Subcutaneous adipose tissue (tissue), 4 donors: ENCODE data around the gene STX5. TPM values are rescaled to one million over a fixed set of nuclear protein-coding genes. Genes with fewer than 3 reads are reported as not detected.

Experiments
- total RNA-seq, 4 donors: library from RNA; depleted of rRNA; stranded (reverse); fragments of >200 nt; gene quantifications; one replicate each; pipeline ENCODE4 v1.1.0, GENCODE V29; 2016
- TF ChIP-seq, protein P1 (sequence below): fragments of 450-650 bp; IDR thresholded peaks from one replicate; pipeline ENCODE4 v1.5.1; 2016; ENCODE audit warnings: low read depth, mild to moderate bottlenecking, control low read depth, antibody characterized with exemption, moderate library complexity

Gene STX5
- total RNA-seq, 4 donors from 2014 or later: 21.2 to 38.8 (median 29.9) TPM

DNA sequence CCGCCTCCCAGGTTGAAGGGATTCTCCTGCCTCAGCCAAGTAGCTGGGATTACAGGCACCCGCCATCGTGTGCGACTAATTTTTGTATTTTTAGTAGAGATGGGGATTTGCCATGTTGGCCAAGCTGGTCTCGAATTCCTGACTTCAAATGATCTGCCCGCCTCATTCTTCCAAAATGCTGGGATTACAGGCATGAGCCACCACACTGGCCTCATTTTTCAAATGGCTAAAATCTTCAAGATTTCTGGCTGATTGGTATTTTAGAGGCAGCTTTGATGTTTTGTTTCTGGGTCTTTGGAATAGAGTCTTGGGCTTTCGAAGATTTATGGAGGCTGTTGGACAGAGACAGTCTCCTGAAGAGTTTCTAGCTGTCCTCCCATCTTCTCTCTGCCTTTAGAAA lies 43.0 kb upstream of the STX5 start:
- TF ChIP-seq, protein P1, sequence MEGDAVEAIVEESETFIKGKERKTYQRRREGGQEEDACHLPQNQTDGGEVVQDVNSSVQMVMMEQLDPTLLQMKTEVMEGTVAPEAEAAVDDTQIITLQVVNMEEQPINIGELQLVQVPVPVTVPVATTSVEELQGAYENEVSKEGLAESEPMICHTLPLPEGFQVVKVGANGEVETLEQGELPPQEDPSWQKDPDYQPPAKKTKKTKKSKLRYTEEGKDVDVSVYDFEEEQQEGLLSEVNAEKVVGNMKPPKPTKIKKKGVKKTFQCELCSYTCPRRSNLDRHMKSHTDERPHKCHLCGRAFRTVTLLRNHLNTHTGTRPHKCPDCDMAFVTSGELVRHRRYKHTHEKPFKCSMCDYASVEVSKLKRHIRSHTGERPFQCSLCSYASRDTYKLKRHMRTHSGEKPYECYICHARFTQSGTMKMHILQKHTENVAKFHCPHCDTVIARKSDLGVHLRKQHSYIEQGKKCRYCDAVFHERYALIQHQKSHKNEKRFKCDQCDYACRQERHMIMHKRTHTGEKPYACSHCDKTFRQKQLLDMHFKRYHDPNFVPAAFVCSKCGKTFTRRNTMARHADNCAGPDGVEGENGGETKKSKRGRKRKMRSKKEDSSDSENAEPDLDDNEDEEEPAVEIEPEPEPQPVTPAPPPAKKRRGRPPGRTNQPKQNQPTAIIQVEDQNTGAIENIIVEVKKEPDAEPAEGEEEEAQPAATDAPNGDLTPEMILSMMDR: no peak

DNA sequence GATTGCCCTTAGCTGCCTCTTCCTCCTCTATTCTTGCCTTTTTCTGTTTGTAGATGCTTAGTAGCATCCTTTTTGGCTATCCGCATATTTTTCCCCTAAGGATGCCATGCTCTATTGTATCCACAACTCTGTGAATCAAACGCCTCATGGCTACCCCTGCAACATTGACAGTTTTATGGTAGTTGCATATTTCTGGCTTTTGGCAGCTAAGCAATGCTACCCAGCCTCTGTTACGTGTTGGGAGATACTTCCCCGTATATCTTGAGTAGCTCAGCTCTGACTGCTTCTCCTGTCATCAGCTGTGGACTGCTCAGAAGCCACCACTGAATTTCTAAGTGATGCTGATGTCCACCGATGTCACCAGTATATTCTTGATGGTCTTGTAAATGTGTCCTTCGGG lies 33.8 kb upstream of the STX5 start:
- TF ChIP-seq, protein P1: no peak

DNA sequence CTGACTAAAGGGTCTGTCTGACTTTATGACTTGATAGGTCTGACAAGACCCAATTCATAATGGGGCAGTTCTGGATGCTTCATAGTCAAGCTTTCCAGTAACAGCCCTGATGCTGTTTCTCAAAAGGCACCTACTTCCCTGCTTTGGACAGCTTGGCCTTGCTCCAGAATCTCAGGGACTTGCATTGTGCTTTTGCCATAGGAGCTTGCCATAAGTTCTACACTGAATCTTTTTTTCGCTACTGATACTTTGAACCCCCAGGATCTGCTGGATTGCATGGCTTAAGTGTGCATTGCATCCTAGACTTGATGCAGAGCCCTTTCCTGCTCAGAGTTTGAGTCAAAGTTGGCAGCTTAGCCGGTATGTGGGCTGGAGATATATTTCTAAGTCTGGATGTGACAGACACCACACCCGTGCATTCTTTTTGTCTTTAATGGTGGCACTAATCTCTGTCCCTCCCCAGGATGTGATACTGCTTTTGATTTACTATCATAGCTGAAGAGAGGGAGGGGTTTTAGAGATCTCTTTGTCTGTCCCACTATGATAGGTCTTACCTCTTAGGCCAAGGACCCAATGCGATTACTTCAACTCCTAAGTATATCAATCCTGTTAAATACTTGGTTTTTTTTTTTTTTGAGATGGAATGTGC lies 32.0 kb upstream of the STX5 start:
- TF ChIP-seq, protein P1: no peak

DNA sequence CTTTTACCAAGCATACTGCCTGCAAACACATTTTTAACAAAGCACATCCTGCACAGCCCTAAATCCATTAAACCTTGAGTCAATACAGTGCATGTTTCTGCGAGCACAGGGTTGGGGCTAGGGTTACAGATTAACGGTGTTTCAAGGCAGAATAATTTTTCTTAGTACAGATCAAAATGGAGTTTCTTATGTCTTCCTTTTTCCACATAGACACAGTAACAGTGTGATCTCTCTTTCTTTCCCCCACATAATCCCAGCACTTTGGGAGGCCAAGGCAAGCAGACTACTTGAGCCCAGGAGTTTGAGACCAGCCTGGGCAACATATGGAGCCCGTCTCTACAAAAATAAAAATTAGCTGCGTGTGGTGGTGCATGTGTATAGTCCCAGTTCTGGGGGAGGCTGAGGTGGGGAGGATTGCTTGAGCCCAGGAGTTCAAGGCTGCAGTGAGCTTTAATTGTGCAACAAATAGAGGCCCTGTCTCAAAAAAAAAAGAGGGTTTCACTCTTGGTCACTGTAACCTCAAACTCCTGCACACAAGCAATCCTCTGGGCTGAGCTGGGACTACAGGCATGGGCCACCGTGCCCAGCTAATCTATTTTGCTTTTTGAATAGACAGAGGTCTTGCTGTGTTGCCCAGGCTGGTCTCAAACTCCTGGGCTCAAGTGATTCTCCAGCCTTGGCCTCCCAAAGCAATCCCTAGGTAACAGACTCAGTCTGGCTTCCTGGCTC lies 29.1 kb upstream of the STX5 start:
- TF ChIP-seq, protein P1: no peak

DNA sequence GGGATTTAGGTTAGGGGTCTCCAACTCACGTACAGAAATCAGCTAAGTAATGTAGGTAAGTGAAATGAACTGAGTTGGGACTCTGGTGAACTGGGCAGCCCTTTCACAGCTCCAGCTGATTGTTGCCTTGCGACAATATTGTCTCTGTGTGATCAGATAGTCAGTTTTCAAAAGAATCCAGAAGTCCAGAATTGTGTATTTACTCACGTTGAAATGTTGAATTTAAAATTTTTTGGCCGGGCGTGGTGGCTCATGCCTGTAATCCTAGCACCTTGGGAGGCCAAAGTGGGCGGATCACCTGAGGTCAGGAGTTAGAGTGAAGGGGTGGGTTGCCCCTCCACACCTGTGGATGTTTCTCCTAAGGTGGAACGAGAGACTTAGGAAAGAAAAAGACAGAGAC lies 26.4 kb upstream of the STX5 start:
- TF ChIP-seq, protein P1: no peak

DNA sequence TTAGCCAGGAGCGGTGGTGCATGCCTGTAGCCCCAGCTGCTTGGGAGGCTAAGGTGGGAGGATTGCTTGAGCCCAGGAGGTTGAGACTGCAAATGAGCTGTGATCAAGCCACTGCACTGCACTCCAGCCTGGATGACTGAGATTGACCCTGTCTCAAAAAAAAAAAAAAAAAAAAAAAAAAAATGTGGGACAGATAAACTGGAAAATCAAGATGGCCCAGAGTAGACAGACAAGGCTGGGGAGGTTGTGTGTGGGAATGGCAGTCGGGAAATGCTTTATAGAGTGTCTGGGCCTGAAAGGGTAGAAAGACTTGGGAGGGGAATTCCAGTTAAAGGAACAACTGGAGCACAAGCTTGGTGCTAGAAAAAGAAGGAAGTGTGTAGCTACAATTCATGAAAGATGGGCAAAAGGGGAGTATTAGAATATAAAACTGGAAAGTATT lies 25.7 kb upstream of the STX5 start:
- TF ChIP-seq, protein P1: no peak

DNA sequence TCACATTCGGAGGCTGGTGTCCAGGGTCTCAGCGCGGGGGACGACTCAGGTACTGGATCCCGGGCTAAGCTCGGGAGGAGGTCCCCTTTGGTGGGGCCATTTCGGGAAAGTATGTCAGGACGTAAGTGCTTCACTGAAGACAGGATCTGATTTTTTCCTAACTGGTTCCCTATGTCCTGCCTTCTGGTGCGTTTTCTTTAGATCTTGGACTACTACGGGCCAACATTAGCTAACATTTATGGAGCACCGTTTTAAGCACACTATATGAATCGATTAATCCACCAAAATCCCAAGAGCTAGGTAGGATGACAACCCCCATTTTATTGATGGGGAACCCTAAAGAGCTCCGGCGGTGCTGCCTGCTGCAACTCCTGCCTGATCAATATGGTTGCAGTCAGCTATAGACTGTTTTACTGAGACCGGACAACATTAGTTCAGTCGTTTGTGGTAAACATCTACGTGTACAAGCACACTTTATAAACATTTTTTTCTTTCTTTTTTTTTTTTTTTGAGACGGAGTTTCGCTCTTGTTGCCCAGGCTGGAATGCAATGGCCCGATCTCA lies 24.6 kb upstream of the STX5 start:
- TF ChIP-seq, protein P1: no peak
